ENCODE measurements around the gene TAS2R60. TPM values are rescaled to one million over a fixed set of nuclear protein-coding genes. Genes with fewer than 3 reads are reported as not detected.

The TAS2R60 gene
- polyA plus RNA-seq, 1 donor (not counting 4 experiments of a cell fraction or from before 2014, with no cell fraction given): 0.17 TPM

DNA sequence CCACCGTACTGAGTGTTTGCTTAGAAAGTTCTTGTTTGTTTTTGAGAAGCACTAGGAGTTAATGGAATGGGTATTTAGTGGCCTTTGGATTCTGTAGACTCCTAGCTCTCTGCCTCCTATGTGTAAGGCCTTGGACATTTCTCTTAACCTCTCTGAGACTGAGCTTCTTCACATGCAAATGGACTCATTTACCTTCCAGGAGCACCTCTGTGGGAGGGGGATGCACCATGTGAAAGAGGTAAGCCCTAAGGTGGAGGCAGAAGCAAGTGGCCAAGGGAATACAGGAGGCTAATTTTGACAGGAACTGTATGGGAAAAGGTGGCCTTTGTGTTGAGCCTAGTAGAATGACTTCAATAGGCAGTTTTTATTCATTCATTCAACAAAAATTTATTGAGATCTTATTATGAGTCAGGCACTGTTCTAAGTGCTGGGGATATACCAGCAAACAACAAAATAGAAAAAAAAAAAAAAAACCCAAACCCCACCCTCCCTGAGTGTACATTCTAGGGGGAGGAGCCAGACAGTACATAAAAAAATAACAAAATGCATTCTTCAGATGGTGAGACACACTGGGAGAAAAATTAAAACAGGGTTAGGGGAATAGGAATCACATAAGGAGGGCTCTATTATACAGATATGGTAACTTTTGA is 25.4 kb upstream of the TAS2R60 start:
- no peak overlapping the region for H3K4me2 ChIP-seq (ENCODE audit: control insufficient read depth, extremely low read depth, insufficient read depth, low read depth, low read length)
- H3K9me3 ChIP-seq (ENCODE audit: control insufficient read depth, low read depth, low read length): no peaks in the 10 kb centered on the region
- peak overlapping the region; percentile 49 for H3K27ac ChIP-seq (ENCODE audit: control insufficient read depth, insufficient read depth, low read length)
- H3K36me3 ChIP-seq (ENCODE audit: control insufficient read depth in 2 of 2, extremely low read depth in 1 of 2, insufficient read depth in 2 of 2, low read length in 2 of 2): no peaks in the 10 kb centered on the region
- DNase-seq (ENCODE audit: low read depth, low spot score) (peak; percentile 32), FAIRE-seq (no peak)
- H3K27me3 ChIP-seq (ENCODE audit: control insufficient read depth, extremely low read depth, insufficient read depth, low read length): no peaks in the 10 kb centered on the region
- H2AFZ ChIP-seq (ENCODE audit: control insufficient read depth, low read length): peak overlapping the region; percentile 23
- H3K79me2 ChIP-seq (ENCODE audit: control insufficient read depth, insufficient read depth, low read length): no peaks in the 10 kb centered on the region
- no peak for TF ChIP-seq EZH2 (IDR thresholded peaks at IDR 0.05; ENCODE audit: low read length)
- no peak for TF ChIP-seq CTCF (optimal IDR thresholded peaks at IDR 0.05 in 1 of 3, IDR thresholded peaks at IDR 0.05 in 1 of 3, conservative IDR thresholded peaks at IDR 0.05 in 1 of 3; ENCODE audit: extremely low read depth in 1 of 3, insufficient read depth in 2 of 3, low read length in 3 of 3)
- H3K4me1 ChIP-seq (ENCODE audit: control insufficient read depth, extremely low read depth, insufficient read depth, low read length): peaks cover 28% of the 10 kb centered on the region
- dilution Hi-C loops (cut with MboI; ENCODE audit: extremely low pct_ligation_motif_present, low sequenced_read_pairs): no loop called here
- H3K4me3 ChIP-seq (ENCODE audit: control insufficient read depth in 2 of 3, extremely low read depth in 1 of 3, insufficient read depth in 2 of 3, low read depth in 1 of 3, low read length in 3 of 3): no peak overlapping the region
- H3K9me1 ChIP-seq (ENCODE audit: control insufficient read depth, extremely low read depth, insufficient read depth, low read length): no peaks in the 10 kb centered on the region
- H3K9ac ChIP-seq (ENCODE audit: control insufficient read depth, extremely low read depth, insufficient read depth, low read length): no peak overlapping the region
- no peaks in the 10 kb centered on the region for H4K20me1 ChIP-seq (ENCODE audit: control insufficient read depth, extremely low read depth, insufficient read depth, low read length)

DNA sequence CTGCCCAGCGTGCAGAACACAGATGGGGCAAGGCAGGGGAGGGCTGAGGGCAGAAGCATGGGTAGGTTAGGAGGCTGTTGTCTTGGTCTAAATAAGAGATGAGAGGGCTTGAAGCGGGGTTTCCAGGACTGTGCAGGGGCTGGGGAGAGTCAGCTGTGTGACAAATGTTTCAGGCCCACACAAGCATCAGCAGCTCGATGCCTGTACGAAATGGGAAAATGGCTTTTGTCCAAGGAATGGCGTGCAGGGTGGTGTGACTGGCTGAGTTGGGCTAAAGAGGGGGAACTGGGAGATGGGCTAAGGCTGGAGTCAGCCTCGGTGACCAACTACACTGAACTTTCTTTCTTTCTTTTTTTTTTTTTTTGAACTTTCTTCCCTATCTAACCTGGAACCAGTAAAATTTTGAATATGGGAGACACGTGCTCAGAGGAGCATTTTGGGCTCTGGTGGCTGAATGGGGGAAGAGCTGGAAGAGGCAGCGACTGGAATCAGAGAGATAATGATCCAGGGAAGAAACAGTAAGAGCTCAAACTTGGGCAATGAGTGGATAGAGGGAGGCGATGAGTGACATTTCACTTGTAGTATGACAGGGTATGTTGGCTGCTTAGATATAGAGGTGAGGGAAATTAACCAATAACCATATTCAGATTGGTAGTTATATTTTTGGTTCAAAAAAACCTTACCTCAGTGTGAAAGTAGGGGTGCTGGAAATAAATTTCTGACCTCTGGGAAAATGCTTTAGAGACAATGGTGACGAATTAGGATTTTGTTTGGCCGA is 24.4 kb upstream of the TAS2R60 start:
- Histone ChIP-seq H3K9me3 (ENCODE audit: control insufficient read depth, low read depth, low read length) (no peaks in the 10 kb centered on the region), H3K79me2 (ENCODE audit: control insufficient read depth, insufficient read depth, low read length) (no peaks in the 10 kb centered on the region), H3K4me3 (ENCODE audit: control insufficient read depth in 2 of 3, extremely low read depth in 1 of 3, insufficient read depth in 2 of 3, low read depth in 1 of 3, low read length in 3 of 3) (no peak overlapping the region), H3K36me3 (ENCODE audit: control insufficient read depth in 2 of 2, extremely low read depth in 1 of 2, insufficient read depth in 2 of 2, low read length in 2 of 2) (no peaks in the 10 kb centered on the region), H3K9me1 (ENCODE audit: control insufficient read depth, extremely low read depth, insufficient read depth, low read length) (no peaks in the 10 kb centered on the region), H3K9ac (ENCODE audit: control insufficient read depth, extremely low read depth, insufficient read depth, low read length) (no peak overlapping the region), H4K20me1 (ENCODE audit: control insufficient read depth, extremely low read depth, insufficient read depth, low read length) (no peaks in the 10 kb centered on the region), H3K4me2 (ENCODE audit: control insufficient read depth, extremely low read depth, insufficient read depth, low read depth, low read length) (no peak overlapping the region), H3K27me3 (ENCODE audit: control insufficient read depth, extremely low read depth, insufficient read depth, low read length) (no peaks in the 10 kb centered on the region), H3K4me1 (ENCODE audit: control insufficient read depth, extremely low read depth, insufficient read depth, low read length) (peaks cover 24% of the 10 kb centered on the region), H2AFZ (ENCODE audit: control insufficient read depth, low read length) (peak overlapping the region; percentile 32), H3K27ac (ENCODE audit: control insufficient read depth, insufficient read depth, low read length) (no peak overlapping the region)
- no peak for TF ChIP-seq EZH2 (IDR thresholded peaks at IDR 0.05; ENCODE audit: low read length)
- no peak for TF ChIP-seq CTCF (optimal IDR thresholded peaks at IDR 0.05 in 1 of 3, IDR thresholded peaks at IDR 0.05 in 1 of 3, conservative IDR thresholded peaks at IDR 0.05 in 1 of 3; ENCODE audit: extremely low read depth in 1 of 3, insufficient read depth in 2 of 3, low read length in 3 of 3)
- DNase-seq (ENCODE audit: low read depth, low spot score): no peak
- dilution Hi-C loops (cut with MboI; ENCODE audit: extremely low pct_ligation_motif_present, low sequenced_read_pairs): no loop called here
- no peak for FAIRE-seq

All from keratinocyte (primary cell).